Measurements from ENCODE around the gene NFIA. TPM values are rescaled to one million over a fixed set of nuclear protein-coding genes. Genes with fewer than 3 reads are reported as not detected.

The NFIA gene
- total and polyA plus RNA-seq, 10 of the 15 experiments (the other 5 are each of a cell fraction or from before 2014, with no cell fraction given) = 0.10 to 0.16 TPM; not detected in 8

GRCh38 chr1:61318319-61319125 lies 236.2 kb downstream of the NFIA start (continued):
- TF ChIP-seq YY1 (IDR thresholded peaks at IDR 0.05; ENCODE audit: low read depth, low read length) (peak; percentile 40; the same call in 1 of the 2 replicates), STAT1 (conservative IDR thresholded peaks at IDR 0.05) (no peak), BCL11A (IDR thresholded peaks at IDR 0.05; ENCODE audit: low read depth, low read length) (peak; percentile 93), CEBPB (IDR thresholded peaks at IDR 0.05; ENCODE audit: borderline replicate concordance in 1 of 2, low read depth in 2 of 2, low read length in 2 of 2) (peak in 1 of 2 experiments; percentile 94; a peak in 2 of 4 replicates), TCF7 (IDR thresholded peaks at IDR 0.05; ENCODE audit: borderline replicate concordance) (0 out of 2 replicates have a peak, but pooled peaks have one; percentile 41), CREM (IDR thresholded peaks at IDR 0.05; ENCODE audit: low read depth) (peak; percentile 86), DPF2 (IDR thresholded peaks at IDR 0.05) (0 out of 2 replicates have a peak, but pooled peaks have one; percentile 23), FOXM1 (IDR thresholded peaks at IDR 0.05; ENCODE audit: low read depth, low read length) (peak; percentile 96), CUX1 (IDR thresholded peaks at IDR 0.05; ENCODE audit: insufficient replicate concordance, low read depth, low read length) (no peak), SKIL (IDR thresholded peaks at IDR 0.05; ENCODE audit: low read depth, poor library complexity, severe bottlenecking) (peak; percentile 49), ZNF217 (IDR thresholded peaks at IDR 0.05) (peak; percentile 55; the same call in 1 of the 2 replicates), SMARCA5 (IDR thresholded peaks at IDR 0.05) (no peak), SUZ12 (IDR thresholded peaks at IDR 0.05; ENCODE audit: unreplicated experiment) (no peak), EED (IDR thresholded peaks at IDR 0.05; ENCODE audit: low read depth) (peak; percentile 88), ZNF592 (IDR thresholded peaks at IDR 0.05) (no peak), HDGF (IDR thresholded peaks at IDR 0.05) (no peak), BHLHE40 (IDR thresholded peaks at IDR 0.05; ENCODE audit: borderline replicate concordance in 1 of 2, low read depth in 2 of 2, low read length in 1 of 2) (peak in 1 of 2 experiments; percentile 14; a peak in 1 of 4 replicates), JUND (IDR thresholded peaks at IDR 0.05; ENCODE audit: low read depth, low read length) (no peak)

Data from GM12878 (cell line).